K562 (cell line): Measurements from ENCODE around the gene FARP2. TPM values are rescaled to one million over a fixed set of nuclear protein-coding genes. Genes with fewer than 3 reads are reported as not detected.

Experiments
- BRD4 ChIP-seq: fragments of 200-600 bp; sonication (generic); IDR thresholded peaks from 2 replicates; pipeline ENCODE4 v1.6.1; 2017; ENCODE audit warnings: inconsistent platforms
- CHAMP1 ChIP-seq: fragments of 450-650 bp; IDR thresholded peaks from 2 replicates; pipeline ENCODE4 v1.6.1; 2016; ENCODE audit warnings: mild to moderate bottlenecking
- CHD4 ChIP-seq: fragments of 200-600 bp; sonication (generic); IDR thresholded peaks from 3 replicates; pipeline ENCODE4 v1.6.1; 2012; ENCODE audit warnings: low read depth, mild to moderate bottlenecking, mixed read lengths, low read length, inconsistent platforms; ENCODE audit not compliant: insufficient read depth, insufficient replicate concordance, poor library complexity, severe bottlenecking
- CUX1 ChIP-seq: fragments of 200-800 bp; sonication (Bioruptor generic); IDR thresholded peaks from 2 replicates; pipeline ENCODE4 v1.6.1; 2016; ENCODE audit warnings: missing genetic modification characterization, missing compliant biosample characterization
- CXXC5 ChIP-seq: fragments of 250-450 bp; sonication (Bioruptor Pico); IDR thresholded peaks from 2 replicates; pipeline ENCODE4 v1.8.0; 2022; ENCODE audit warnings: inconsistent platforms, mild to moderate bottlenecking, moderate library complexity
- E2F1 ChIP-seq: sonication (generic); formaldehyde crosslinking; IDR thresholded peaks from 2 replicates; pipeline ENCODE4 v1.8.1; 2023; ENCODE audit warnings: mild to moderate bottlenecking, missing genetic modification reagents, moderate library complexity
- MBD2 ChIP-seq: sonication (generic); IDR thresholded peaks from 2 replicates; pipeline ENCODE4 v1.6.1; 2016; ENCODE audit warnings: low read depth, borderline replicate concordance
- NR2C2 ChIP-seq, 2 experiments: fragments of 200-800 bp in 1 of 2; sonication (Bioruptor generic) in 1 of 2; sonication (generic) in 1 of 2; formaldehyde crosslinking in 1 of 2; IDR thresholded peaks; 2 replicates each; pipeline versions ENCODE4 v1.6.1 to v1.8.0; 2016 to 2022; ENCODE audit warnings: mild to moderate bottlenecking in 1 of 2, missing compliant biosample characterization in 1 of 2, missing genetic modification characterization in 1 of 2, missing genetic modification reagents in 1 of 2
- PML ChIP-seq: IDR thresholded peaks from 2 replicates; pipeline ENCODE4 v1.6.1; 2012; ENCODE audit warnings: low read length, inconsistent platforms
- RBM25 ChIP-seq: fragments of 200-400 bp; formaldehyde crosslinking; IDR thresholded peaks from 2 replicates; pipeline ENCODE4 v1.6.1; 2018; ENCODE audit warnings: low read length, low read depth, moderate library complexity; ENCODE audit not compliant: severe bottlenecking
- USF1 ChIP-seq: sonication (generic); formaldehyde crosslinking; IDR thresholded peaks from 2 replicates; pipeline ENCODE4 v1.9.0; 2022; ENCODE audit warnings: mild to moderate bottlenecking, missing genetic modification reagents
- ZBTB2 ChIP-seq: fragments of 450-650 bp; IDR thresholded peaks from 2 replicates; pipeline ENCODE4 v1.6.1; 2016; ENCODE audit warnings: antibody characterized with exemption
- ZNF584 ChIP-seq: fragments of 200-800 bp; sonication (Bioruptor generic); IDR thresholded peaks from 2 replicates; pipeline ENCODE4 v1.6.1; 2016; ENCODE audit warnings: low read depth, mild to moderate bottlenecking, missing genetic modification characterization, missing compliant biosample characterization
- ZNF696 ChIP-seq: fragments of 250-450 bp; sonication (Bioruptor Pico); conservative IDR thresholded peaks from 2 replicates; pipeline ENCODE4 v1.4.0; 2020; ENCODE audit warnings: mild to moderate bottlenecking, moderate library complexity
- ZNF717 ChIP-seq: fragments of 250-450 bp; sonication (Bioruptor Pico); IDR thresholded peaks from 2 replicates; pipeline ENCODE4 v1.5.0; 2021
- polyA plus RNA-seq, 8 experiments: library from polyadenylated mRNA; depleted of rRNA in 4 of 8; stranded (reverse) in 5 of 8; unstranded in 3 of 8; fragments of >200 nt; fragmentation: Nextera tagmentation in 2 of 8; fragmentation: Illumina TruSeq in 1 of 8; extraction: Ambion mirVana in 2 of 8; extraction: Trizol in 1 of 8; gene quantifications; 2 replicates each; pipeline versions ENCODE4 v1.2.1 to v1.2.3, GENCODE V29; 2011 to 2014; ENCODE audit warnings: inconsistent platforms in 1 of 8, missing spikeins in 1 of 8
- total RNA-seq, 7 experiments: library from RNA; depleted of rRNA in 6 of 7; stranded (reverse); fragments of >200 nt in 6 of 7; fragmentation: Illumina TruSeq in 2 of 7; extraction: Trizol in 2 of 7; gene quantifications; 2 replicates each; pipeline versions ENCODE4 v1.2.1 to v1.2.3, GENCODE V29; 2011 to 2021; ENCODE audit warnings: low replicate concordance in 1 of 7

Gene FARP2
- total and polyA plus RNA-seq, 9 of the 15 experiments (the other 6 are each of a cell fraction or from before 2014, with no cell fraction given) = 4.1 to 38.1 (median 21.1) TPM

- TF ChIP-seq CUX1 = no peak
- TF ChIP-seq CXXC5 (CRISPR knock-in tag) = peak; percentile 67
- no peak for TF ChIP-seq USF1 (CRISPR knock-in tag)
- TF ChIP-seq MBD2 = no peak
- no peak for TF ChIP-seq ZNF696 (CRISPR knock-in tag)
- no peak for TF ChIP-seq ZNF584 (CRISPR knock-in tag)
- TF ChIP-seq RBM25 = peak; percentile 39
- no peak for TF ChIP-seq ZBTB2
- no peak for TF ChIP-seq CHAMP1
- 0 out of 2 replicates have a peak, but pooled peaks have one; percentile 23 for TF ChIP-seq PML
- TF ChIP-seq E2F1 (CRISPR knock-in tag) = no peak
- TF ChIP-seq CHD4 = no peak
- no peak for TF ChIP-seq NR2C2 (CRISPR knock-in tag; IDR thresholded peaks at IDR 0.05)
- no peak for TF ChIP-seq NR2C2 (tag; IDR thresholded peaks at IDR 0.05)
- no peak for TF ChIP-seq ZNF717
- no peak for TF ChIP-seq BRD4
Observed at GRCh38 chr2:241355983-241356870, at the start of gene FARP2 (continued).
